Fibroblast of skin of back (primary cell): ENCODE measurements around the gene GPN1. TPM values are rescaled to one million over a fixed set of nuclear protein-coding genes. Genes with fewer than 3 reads are reported as not detected.
"Not testable (repeated sequence)": the region's sequence is repeated elsewhere in the genome, so short reads cannot be mapped to it uniquely, and the experiment has no call there.

Source experiments
- DNase-seq: peaks from one replicate; pipeline ENCODE4 v3.0.0-alpha.2; 2013
- polyA plus RNA-seq, 2 experiments: library from polyadenylated mRNA; unstranded; fragments of 120-200 nt; gene quantifications; one replicate each; pipeline ENCODE4 v1.2.1, GENCODE V29; 2013; ENCODE audit not compliant: insufficient read length in 2 of 2

The GPN1 gene
- 40.0 TPM for polyA plus RNA-seq (2013, experiment 1 of 2; ENCODE audit: insufficient read length)
- polyA plus RNA-seq (2013, experiment 2 of 2; ENCODE audit: insufficient read length), result 31.7 TPM

DNA sequence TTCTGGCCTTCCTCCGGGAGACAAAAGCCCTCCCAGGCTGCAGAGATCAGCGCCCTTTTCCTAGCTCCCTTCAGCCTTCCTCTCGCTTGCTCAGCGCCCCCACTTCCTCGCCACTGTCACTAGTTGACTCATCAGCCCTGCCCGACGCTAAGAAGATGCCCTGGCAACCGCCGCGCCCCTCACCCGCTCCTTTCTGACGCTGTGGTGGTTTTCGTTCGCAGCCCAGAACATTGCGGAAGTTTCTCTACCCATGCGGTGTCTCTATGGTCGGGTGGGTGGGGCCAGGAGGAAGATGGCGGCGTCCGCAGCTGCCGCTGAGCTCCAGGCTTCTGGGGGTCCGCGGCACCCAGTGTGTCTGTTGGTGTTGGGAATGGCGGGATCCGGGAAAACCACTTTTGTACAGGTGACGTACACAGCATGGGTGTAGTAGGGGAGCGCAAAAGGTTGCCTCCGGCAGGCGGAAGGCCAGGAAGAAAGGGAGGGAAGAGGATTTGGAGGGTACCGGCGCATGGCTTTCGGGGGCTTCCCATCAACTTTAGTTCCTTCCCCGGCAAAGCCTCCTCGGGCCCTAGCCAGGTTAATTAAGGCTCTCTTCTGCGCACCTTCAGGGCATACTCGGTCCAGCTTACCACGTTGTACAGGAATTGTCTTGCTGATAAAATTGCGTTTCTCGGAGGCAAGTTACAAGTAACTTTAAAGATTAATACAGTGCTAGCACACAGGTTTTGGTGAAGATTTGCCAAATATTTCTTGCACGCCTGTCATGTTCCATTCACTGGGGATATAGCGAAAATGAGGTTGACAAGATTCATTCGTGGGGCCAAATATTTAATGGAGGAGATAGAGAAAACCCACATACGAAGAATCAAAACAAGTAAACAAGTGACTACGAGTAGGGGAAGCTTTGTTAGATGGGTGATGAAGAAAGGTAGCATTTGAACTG is at the start of gene GPN1, which contains the start of gene CCDC121:
GPN1 (plus strand) TSS at position 284 of the 943 bp plus-strand sequence; CDS start at position 293, 9 bp downstream.
CCDC121 (minus strand) TSS at position 246 of the 943 bp plus-strand sequence. CDS start 1,213 bp downstream, outside the sequence.
- peak; percentile 96 for DNase-seq

DNA sequence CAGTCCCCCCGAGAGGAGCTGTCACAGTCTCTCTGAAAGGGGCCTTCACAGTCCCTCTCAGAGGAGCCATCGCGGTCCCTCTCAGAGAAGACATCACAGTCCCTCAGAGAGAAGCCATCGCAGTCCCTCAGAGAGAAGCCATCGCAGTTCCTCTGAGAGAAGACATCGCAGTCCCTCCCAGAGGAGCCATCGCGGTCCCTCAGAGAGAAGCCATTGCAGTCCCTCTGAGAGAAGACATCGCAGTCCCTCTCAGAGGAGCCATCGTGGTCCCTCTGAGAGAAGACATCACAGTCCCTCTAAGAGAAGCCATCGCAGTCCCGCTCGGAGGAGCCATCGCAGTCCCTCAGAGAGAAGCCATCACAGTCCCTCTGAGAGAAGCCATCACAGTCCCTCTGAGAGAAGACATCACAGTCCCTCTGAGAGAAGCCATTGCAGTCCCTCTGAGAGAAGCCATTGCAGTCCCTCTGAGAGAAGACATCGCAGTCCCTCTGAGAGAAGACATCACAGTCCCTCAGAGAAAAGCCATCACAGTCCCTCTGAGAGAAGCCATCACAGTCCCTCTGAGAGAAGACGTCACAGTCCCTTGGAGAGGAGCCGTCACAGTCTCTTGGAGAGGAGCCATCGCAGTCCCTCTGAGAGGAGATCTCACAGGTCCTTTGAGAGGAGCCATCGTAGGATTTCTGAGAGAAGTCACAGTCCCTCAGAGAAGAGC is 47.3 kb upstream of the GPN1 start:
- DNase-seq, result no peak

GRCh38 chr2:27582129-27582694 is 46.6 kb upstream of the GPN1 start:
- no peak for DNase-seq

DNA sequence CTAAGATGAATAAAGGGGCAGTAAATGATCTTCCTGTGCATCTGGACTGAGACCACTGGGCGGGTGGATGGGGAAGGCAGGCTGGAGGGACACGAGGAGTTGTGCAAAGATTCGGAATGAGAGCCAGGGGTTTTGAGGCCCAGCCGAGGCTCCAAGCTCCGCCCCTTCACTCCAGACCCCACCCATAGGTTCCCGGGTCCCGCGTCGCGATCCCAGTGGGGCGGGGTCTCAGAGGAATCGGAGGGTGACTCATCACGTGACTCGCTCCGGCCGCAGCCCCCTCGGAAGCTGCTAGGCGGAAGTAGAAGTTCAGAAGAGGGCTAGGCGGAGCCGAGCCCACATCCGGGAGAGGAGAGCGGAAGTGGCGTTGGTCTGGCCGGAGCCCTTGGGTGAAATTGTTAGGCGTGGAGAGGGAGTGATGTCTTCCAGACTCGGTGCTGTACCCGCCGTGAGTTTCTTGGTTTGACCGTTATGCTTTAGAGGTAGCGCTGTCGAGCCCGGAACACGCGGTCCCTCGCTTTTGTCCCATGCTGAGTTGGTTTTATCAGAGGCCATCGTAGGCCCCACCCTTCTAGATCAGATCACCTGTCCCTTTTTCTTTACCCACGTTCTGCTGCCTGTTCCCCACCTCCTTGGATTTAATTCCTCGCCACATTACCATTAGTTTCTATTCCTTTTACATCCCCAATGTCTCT is 46.0 kb upstream of the GPN1 start, which contains the start of gene ZNF512:
ZNF512 (plus strand) TSS at position 348 of the 695 bp plus-strand sequence; CDS start at position 419, 71 bp downstream.
- peak; percentile 95 for DNase-seq

DNA sequence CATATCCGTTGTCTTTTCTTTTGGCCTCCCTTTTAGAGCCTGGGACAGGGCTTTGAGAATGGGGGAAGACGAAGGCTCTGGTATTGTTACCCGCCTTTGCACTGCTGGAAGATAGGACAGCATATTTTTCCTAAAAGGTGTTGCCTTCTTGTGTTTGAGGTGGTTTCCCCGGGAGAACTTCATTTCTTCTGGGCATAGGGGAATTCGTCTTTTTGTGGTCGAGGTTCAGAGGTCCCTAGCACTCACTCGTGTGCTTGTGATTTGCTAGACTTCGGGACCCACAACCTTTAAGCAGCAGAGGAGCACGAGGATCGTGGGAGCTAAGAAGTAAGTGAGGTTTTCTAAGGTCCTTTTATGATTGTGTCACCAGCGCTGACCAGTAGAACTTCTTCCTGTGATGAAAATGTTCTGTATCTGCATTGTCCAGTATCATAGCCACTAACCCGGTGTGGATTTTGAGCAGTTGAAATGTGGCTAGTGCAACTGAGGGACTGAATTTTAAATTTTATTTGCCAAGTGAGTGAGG is 45.4 kb upstream of the GPN1 start:
- peak; percentile 3 for DNase-seq

DNA sequence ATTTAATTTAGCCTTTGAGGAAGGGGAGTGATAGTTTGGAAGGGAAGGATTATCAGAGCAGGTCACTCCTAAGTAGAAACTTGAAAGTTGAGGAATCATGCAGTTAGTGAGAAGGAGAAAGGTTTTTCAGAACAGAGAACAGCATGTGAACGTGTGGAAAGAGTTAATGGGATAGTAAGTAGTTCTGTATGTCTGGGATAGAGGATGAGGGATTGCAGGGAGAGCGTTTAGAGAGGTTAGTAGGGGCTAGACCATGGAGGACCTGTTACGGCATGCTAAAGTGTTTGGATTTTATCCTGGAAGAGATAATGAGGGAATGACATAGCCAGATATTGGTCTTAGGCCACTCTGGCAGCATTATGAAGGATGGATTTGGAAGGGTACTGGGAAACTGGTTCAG is 44.3 kb upstream of the GPN1 start:
- DNase-seq, result no peak

GRCh38 chr2:27587025-27587424 is 41.8 kb upstream of the GPN1 start:
- DNase-seq, result no peak

GRCh38 chr2:27588308-27588707 is 40.5 kb upstream of the GPN1 start:
- peak; percentile 31 for DNase-seq

DNA sequence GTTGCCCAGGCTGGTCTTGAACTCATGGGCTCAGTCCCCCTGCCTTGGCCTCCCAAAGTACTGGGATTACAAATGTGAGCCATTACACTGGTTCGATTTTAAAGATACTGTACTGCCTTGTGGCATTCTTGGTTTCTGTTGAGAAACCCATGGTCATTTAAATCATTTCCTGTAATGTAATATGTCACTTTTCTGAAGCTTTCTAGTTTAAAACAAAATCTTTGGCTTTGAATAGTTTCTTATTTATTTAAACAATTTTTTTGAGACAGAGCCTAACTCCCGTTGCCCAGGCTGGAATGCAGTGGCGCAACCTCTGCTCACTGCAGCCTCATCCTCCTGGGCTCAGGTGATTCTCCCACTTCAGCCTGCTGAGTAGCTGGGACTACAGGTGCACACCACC is 37.1 kb upstream of the GPN1 start:
- DNase-seq, result peak; percentile 21

DNA sequence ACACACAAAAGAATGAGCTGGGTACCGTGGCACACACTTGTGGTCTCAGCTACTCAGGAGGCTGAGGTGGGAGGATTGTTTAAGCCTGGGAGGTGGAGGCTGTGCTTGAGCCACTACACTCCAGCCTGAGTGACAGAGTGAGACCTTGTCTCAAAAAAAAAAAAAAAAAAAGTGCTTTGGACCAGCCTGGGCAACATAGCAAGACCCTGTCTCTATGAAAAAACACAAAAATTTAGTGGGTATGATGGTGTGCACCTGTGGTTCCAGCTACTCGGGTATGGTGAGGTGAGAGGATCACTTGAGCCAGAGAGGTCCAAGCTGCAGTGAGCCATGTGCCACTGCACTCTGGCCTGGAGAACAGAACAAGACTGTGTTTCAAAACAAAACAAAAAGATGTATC is 35.6 kb upstream of the GPN1 start:
- no peak for DNase-seq

DNA sequence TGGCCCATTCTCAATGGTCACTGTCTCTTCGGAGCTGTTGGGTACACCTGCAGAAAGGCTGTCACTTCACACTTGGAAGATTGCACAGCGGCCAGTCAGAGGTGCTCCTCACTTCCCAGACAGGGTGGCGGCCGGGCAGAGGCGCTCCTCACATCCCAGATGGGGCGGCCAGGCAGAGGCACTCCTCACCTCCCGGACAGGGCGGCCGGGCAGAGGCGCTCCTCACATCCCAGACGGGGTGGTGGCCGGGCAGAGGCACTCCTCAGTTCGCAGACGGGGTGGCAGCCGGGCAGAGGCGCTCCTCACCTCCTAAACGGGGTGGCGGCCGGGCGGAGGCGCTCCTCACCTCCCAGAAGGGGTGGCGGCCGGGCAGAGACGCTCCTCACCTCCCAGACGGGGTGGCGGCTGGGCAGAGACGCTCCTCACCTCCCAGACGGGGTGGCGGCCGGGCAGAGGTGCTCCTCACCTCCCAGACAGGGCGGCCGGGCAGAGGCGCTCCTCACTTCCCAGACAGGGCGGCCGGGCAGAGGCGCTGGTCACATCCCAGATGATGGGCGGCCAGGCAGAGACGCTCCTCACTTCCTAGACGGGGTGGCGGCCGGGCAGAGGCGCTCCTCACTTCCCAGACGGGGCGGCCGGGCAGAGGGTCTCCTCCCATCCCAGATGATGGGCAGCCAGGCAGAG is 34.7 kb upstream of the GPN1 start:
- not testable (repeated sequence) for DNase-seq

DNA sequence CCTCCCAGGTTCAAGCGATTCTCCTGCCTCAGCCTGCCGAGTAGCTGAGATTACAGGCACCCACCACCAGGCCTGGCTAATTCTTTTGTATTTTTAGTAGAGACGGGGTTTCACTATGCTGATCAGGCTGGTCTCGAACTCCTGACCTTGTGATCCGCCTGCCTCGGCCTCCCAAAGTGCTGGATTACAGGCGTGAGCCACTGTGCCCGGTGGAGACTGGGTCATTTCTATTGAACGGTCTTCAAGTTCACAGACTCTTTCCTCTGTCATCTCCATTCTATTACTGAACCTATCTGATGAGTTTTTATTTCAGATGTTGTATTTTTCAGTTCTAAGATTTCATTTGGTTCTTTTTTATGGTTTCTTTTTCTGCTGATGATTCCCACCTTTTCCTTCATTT is 33.4 kb upstream of the GPN1 start:
- not testable (repeated sequence) for DNase-seq

GRCh38 chr2:27596627-27597026 is 32.2 kb upstream of the GPN1 start:
- DNase-seq, result peak; percentile 16

DNA sequence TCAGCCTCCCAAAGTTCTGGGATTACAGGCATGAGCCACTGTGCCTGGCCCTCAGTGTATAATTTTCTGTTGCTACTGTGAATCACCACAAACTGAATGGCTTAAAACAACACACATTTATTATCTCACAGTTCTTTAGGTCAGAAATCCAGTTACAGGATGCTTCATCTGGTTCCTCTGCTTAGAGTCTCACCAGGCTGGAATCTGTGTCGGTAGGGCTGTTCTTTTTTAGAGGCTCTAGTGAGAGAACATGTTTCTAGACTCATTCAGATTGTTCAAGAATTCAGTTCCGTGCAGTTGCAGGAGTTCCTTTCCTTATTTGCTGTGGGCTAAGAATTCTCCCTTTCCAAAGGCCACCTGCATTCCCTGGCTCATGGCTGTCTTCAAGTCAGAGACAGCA is 22.2 kb upstream of the GPN1 start:
- peak; percentile 61 for DNase-seq

GRCh38 chr2:27613985-27614384 is 14.9 kb upstream of the GPN1 start:
- DNase-seq, result no peak

GRCh38 chr2:27615316-27615715 is 13.5 kb upstream of the GPN1 start:
- no peak for DNase-seq

- no peak for DNase-seq
These were observed 7.3 kb upstream of the GPN1 start for GRCh38 chr2:27621524-27621923.

GRCh38 chr2:27622921-27623384 is 5.9 kb upstream of the GPN1 start:
- DNase-seq, result peak; percentile 94

GRCh38 chr2:27624943-27625342 is 3.9 kb upstream of the GPN1 start:
- no peak for DNase-seq

DNA sequence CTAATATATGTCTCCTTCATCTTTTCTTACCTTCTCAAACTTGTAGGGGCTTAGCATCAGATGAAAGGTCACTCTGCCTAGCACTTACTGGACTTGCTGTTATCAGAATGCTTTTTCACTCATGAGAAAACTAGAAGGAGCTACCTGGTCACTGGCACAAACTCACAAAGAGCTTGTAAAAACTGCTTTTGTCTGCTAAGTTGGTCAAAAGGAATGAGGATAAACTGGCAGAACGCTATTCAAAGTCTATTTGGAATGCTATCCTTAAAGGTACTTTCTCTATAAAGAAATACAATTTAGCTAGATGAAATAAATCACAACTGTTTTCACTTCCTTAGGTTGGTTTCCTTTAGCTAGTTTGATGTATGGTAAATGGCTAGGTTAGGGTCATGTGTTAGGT is 2.5 kb upstream of the GPN1 start:
- DNase-seq, result not testable (repeated sequence)

GRCh38 chr2:27626921-27627320 is 1.9 kb upstream of the GPN1 start:
- peak; percentile 13 for DNase-seq
